Measurements from ENCODE around the gene INAFM1. TPM values are rescaled to one million over a fixed set of nuclear protein-coding genes. Genes with fewer than 3 reads are reported as not detected.
A peak's percentile ranks its signal among the peaks of the same experiment; 100 is the strongest.

Gene INAFM1
- total RNA-seq, 1 experiment from 2014 or later, result 13.5 TPM

- intact Hi-C loops (cut with micrococcal nuclease; ENCODE audit: unreplicated experiment), result no loop called here
- H3K4me2 ChIP-seq, result peak overlapping the region; percentile 90
- no peaks in the 10 kb centered on the region for H3K9me2 ChIP-seq (ENCODE audit: insufficient read depth)
- 0 out of 2 replicates have a peak overlapping the region, but pooled peaks have one; percentile 38 for H3K27ac ChIP-seq
- peaks cover 57% of the 10 kb centered on the region for H3K4me1 ChIP-seq (replicated peaks; ENCODE audit: insufficient read depth)
- no TSS peak for BruUV-seq (replicated peaks)
- H3K36me3 ChIP-seq (ENCODE audit: low read depth), result no peaks in the 10 kb centered on the region
- peak overlapping the region; percentile 87 for H2AFZ ChIP-seq
- CTCF ChIA-PET, result no interaction called here
- peaks cover 18% of the 10 kb centered on the region for H4K20me1 ChIP-seq (ENCODE audit: insufficient read depth)
- no peaks in the 10 kb centered on the region for H3K27me3 ChIP-seq (ENCODE audit: insufficient read depth, low read depth)
- H3K9me3 ChIP-seq (ENCODE audit: insufficient read depth, low read depth), result no peaks in the 10 kb centered on the region
- peaks cover 59% of the 10 kb centered on the region for H3F3A ChIP-seq (ENCODE audit: insufficient read depth, low read depth)
- POLR2A ChIA-PET (ENCODE audit: unreplicated experiment), result no interaction called here
- peaks cover 18% of the 10 kb centered on the region for H3K79me2 ChIP-seq (ENCODE audit: low read depth)
- H3K4me3 ChIP-seq, result peak overlapping the region; percentile 99
- peak; percentile 82 for TF ChIP-seq CTCF (conservative IDR thresholded peaks at IDR 0.05)
- TF ChIP-seq EZH2 (IDR thresholded peaks at IDR 0.05; ENCODE audit: low read depth), result no peak
- DNase-seq, result peak in 1 of 2 experiments; percentile 78
Measured at GRCh38 chr19:47230054-47230920, 44.4 kb upstream of the INAFM1 start.

DNA sequence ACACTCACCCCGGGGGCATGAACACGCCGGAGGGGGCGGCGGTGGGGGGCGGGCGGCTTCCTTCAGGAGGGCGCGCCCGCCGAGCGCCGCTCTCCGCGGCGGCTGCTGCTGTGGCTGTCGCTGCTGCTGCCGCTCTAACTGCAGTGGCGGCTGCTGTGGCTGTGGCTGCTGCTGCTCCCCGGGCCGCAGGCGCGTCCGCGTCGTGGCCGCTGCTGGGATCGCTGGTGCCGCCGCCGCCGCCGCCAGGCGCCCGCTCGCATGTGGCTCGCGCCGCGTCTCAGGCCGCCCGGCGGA, 43.8 kb upstream of the INAFM1 start, which contains the start of gene BBC3:
TSS of gene BBC3 (minus strand) at position 279 of the 294 bp plus-strand sequence. CDS start 2,768 bp downstream, outside the sequence.
- no peak for TF ChIP-seq EZH2 (IDR thresholded peaks at IDR 0.05; ENCODE audit: low read depth)
- no peak for TF ChIP-seq CTCF (conservative IDR thresholded peaks at IDR 0.05)
- peak within 1 kb of the TSS; percentile 93 for H3K4me2 ChIP-seq
- DNase-seq, result no peak
- CTCF ChIA-PET, result no interaction called here
- H3K9me3 ChIP-seq (ENCODE audit: insufficient read depth, low read depth), result no peaks in the 10 kb centered on the region
- BruUV-seq (replicated peaks), result no TSS peak
- H3K79me2 ChIP-seq (ENCODE audit: low read depth), result peaks cover 18% of the 10 kb centered on the region
- H3K36me3 ChIP-seq (ENCODE audit: low read depth), result no peaks in the 10 kb centered on the region
- H3K27me3 ChIP-seq (ENCODE audit: insufficient read depth, low read depth), result no peaks in the 10 kb centered on the region
- no peaks in the 10 kb centered on the region for H3K9me2 ChIP-seq (ENCODE audit: insufficient read depth)
- H3K4me1 ChIP-seq (replicated peaks; ENCODE audit: insufficient read depth), result peaks cover 52% of the 10 kb centered on the region
- 0 out of 2 replicates have a peak within 1 kb of the TSS, but pooled peaks have one; percentile 68 for H3K27ac ChIP-seq
- H3F3A ChIP-seq (ENCODE audit: insufficient read depth, low read depth), result peaks cover 57% of the 10 kb centered on the region
- H3K4me3 ChIP-seq, result peak within 1 kb of the TSS; percentile 99
- peak within 1 kb of the TSS; percentile 87 for H2AFZ ChIP-seq
- H4K20me1 ChIP-seq (ENCODE audit: insufficient read depth), result peaks cover 18% of the 10 kb centered on the region
- POLR2A ChIA-PET (ENCODE audit: unreplicated experiment), result no interaction called here
- intact Hi-C loops (cut with micrococcal nuclease; ENCODE audit: unreplicated experiment), result no loop called here

GRCh38 chr19:47231215-47232054, 43.2 kb upstream of the INAFM1 start:
- H3K9me3 ChIP-seq (ENCODE audit: insufficient read depth, low read depth), result no peaks in the 10 kb centered on the region
- H3K4me2 ChIP-seq, result peak overlapping the region; percentile 93
- no TSS peak for BruUV-seq (replicated peaks)
- peak; percentile 64 to 85 for DNase-seq
- no peaks in the 10 kb centered on the region for H3K9me2 ChIP-seq (ENCODE audit: insufficient read depth)
- H2AFZ ChIP-seq, result peak overlapping the region; percentile 75
- TF ChIP-seq CTCF (conservative IDR thresholded peaks at IDR 0.05) (no peak), EZH2 (IDR thresholded peaks at IDR 0.05; ENCODE audit: low read depth) (no peak)
- peaks cover 18% of the 10 kb centered on the region for H3K79me2 ChIP-seq (ENCODE audit: low read depth)
- peaks cover 60% of the 10 kb centered on the region for H3F3A ChIP-seq (ENCODE audit: insufficient read depth, low read depth)
- H4K20me1 ChIP-seq (ENCODE audit: insufficient read depth), result peaks cover 18% of the 10 kb centered on the region
- ChIA-PET CTCF (interaction anchor here (1.2 to 1.7 kb wide), 2 partner anchors 13 to 21 kb away, joined by 5 to 6 read pairs; no protein-coding TSS in a partner anchor), POLR2A (ENCODE audit: unreplicated experiment) (interaction anchor here (0.5 kb wide), 1 partner anchor 145 kb away, joined by 4 read pairs; no protein-coding TSS in a partner anchor)
- 0 out of 2 replicates have a peak overlapping the region, but pooled peaks have one; percentile 68 for H3K27ac ChIP-seq
- H3K4me3 ChIP-seq, result peak overlapping the region; percentile 99
- peaks cover 49% of the 10 kb centered on the region for H3K4me1 ChIP-seq (replicated peaks; ENCODE audit: insufficient read depth)
- no peaks in the 10 kb centered on the region for H3K36me3 ChIP-seq (ENCODE audit: low read depth)
- intact Hi-C loops (cut with micrococcal nuclease; ENCODE audit: unreplicated experiment), result no loop called here
- H3K27me3 ChIP-seq (ENCODE audit: insufficient read depth, low read depth), result no peaks in the 10 kb centered on the region
